ENCODE data around the gene KCTD2. TPM values are rescaled to one million over a fixed set of nuclear protein-coding genes. Genes with fewer than 3 reads are reported as not detected.
A peak's percentile ranks its signal among the peaks of the same experiment; 100 is the strongest.
"Not testable (repeated sequence)": the region's sequence is repeated elsewhere in the genome, so short reads cannot be mapped to it uniquely, and the experiment has no call there.

Gene KCTD2
- polyA plus RNA-seq, 1 experiment = 36.0 TPM

DNA sequence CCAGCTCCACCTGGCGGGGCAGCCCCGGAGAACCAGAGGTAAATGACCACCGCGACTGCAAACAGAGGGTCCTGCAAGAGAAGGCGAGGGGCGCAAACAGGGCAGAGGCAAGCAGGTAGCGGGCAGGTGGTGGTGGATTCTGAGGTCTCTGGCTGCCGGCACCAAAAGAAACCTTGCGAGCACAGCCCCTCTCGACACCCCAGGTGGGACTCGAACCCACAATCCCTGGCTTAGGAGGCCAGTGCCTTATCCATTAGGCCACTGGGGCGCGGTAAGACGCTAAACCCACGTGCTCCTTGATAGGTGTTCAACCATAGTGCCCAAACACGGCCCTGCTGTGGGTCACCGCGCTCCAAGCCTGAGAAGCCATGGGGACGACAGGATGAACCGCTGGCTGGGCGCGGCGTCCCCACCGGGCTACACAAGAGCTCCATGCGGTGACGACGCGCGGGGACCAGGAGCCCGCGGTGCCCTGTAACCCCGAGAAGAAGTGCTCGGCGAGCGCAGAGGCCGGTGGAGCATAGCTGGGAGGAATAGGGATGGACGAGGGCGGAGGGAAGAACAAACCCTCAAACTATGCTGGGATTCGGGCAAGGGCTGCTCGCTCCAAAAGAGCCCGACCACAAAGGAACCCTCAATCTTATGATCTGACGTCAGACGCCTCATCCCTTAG, 12.7 kb upstream of the KCTD2 start:
- no peaks in the 10 kb centered on the region for H3K27me3 ChIP-seq (ENCODE audit: control insufficient read depth, insufficient read depth, low read length)
- peak; percentile 73 for DNase-seq (ENCODE audit: low read depth, low spot score)
- CTCF ChIA-PET = interaction anchor here (0.8 to 2.6 kb wide), 7 partner anchors 11 to 80 kb away, joined by 3 to 15 read pairs (median 4); partner anchors contain the start of gene MRPL58
- peaks cover 24% of the 10 kb centered on the region for H3K9me3 ChIP-seq (ENCODE audit: control insufficient read depth, insufficient read depth, low read length)
- peak overlapping the region; percentile 99 for H3K27ac ChIP-seq (ENCODE audit: low read depth, low read length)
- peak overlapping the region; percentile 71 for H3K4me3 ChIP-seq (ENCODE audit: low read depth, low read length)
- TF ChIP-seq, protein P1, sequence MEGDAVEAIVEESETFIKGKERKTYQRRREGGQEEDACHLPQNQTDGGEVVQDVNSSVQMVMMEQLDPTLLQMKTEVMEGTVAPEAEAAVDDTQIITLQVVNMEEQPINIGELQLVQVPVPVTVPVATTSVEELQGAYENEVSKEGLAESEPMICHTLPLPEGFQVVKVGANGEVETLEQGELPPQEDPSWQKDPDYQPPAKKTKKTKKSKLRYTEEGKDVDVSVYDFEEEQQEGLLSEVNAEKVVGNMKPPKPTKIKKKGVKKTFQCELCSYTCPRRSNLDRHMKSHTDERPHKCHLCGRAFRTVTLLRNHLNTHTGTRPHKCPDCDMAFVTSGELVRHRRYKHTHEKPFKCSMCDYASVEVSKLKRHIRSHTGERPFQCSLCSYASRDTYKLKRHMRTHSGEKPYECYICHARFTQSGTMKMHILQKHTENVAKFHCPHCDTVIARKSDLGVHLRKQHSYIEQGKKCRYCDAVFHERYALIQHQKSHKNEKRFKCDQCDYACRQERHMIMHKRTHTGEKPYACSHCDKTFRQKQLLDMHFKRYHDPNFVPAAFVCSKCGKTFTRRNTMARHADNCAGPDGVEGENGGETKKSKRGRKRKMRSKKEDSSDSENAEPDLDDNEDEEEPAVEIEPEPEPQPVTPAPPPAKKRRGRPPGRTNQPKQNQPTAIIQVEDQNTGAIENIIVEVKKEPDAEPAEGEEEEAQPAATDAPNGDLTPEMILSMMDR (IDR thresholded peaks at IDR 0.05; ENCODE audit: low read depth, low read length) = no peak
- POLR2A ChIA-PET = interaction anchor here (1.0 to 5.2 kb wide), 6 partner anchors 12 to 73 kb away, joined by 3 to 30 read pairs (median 6); partner anchors contain the start of genes ATP5PD, KCTD2, MRPL58 and SLC16A5

DNA sequence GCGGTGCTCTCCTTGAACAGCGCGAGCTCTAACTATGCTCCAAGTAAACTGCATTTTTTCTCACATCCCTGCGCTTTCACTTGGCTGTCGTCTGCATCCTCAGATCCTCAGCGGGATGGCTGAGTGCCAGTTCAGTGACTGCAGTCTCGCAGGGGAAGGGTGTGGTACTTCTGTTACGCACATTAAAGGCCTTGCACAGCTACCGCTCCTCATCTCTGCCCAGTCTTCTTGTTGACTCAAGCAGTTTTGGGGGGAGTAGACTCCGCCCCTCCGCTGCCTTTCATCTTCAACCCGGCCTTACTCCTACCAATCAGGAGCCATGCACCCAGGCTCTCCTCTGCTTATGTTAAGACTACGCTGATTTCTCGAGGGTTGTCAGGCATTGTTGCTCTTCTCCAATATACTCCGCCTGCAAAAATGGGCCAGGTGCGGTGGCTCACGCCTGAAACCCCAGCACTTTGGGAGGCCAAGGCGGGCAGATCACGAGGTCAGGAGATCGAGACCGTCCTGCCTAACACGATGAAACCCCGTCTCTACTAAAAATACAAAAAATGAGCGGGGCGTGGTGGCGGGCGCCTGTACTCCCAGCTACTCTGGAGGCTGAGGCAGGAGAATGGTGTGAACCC, 10.3 kb upstream of the KCTD2 start:
- peaks cover 7% of the 10 kb centered on the region; the same call in 1 of the 2 replicates for H3K9me3 ChIP-seq (ENCODE audit: control insufficient read depth, insufficient read depth, low read length)
- DNase-seq (ENCODE audit: low read depth, low spot score) = no peak
- TF ChIP-seq, protein P1 (IDR thresholded peaks at IDR 0.05; ENCODE audit: low read depth, low read length) = no peak
- ChIA-PET CTCF (interaction anchor here (0.9 to 2.4 kb wide), 3 partner anchors 75 to 77 kb away, joined by 4 to 7 read pairs (median 6); no protein-coding TSS in a partner anchor), POLR2A (interaction anchor here (0.8 kb wide), 1 partner anchor 23 kb away, joined by 3 read pairs; no protein-coding TSS in a partner anchor)
- no peak overlapping the region for H3K27ac ChIP-seq (ENCODE audit: low read depth, low read length)
- no peaks in the 10 kb centered on the region for H3K27me3 ChIP-seq (ENCODE audit: control insufficient read depth, insufficient read depth, low read length)
- H3K4me3 ChIP-seq (ENCODE audit: low read depth, low read length) = no peak overlapping the region

DNA sequence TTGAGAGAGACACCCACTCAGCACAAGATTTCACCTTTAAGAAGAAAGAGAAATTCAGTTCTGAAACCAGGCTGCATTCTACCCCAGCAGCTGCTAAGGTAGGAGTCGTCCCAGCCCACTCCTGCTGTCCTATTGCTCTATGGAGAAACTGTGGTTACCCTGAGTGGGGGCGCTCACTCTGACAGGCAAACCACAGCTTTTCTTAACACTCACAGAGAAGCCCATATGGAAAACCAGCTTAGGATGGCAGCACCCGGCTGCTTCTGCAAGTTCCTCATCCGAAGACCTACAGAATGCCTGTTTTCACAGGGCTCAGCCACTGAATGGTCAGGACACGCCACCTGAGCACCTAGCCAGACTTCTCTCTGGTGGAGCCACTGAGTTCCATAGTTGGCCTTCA, 7.8 kb upstream of the KCTD2 start:
- no peak for DNase-seq (ENCODE audit: low read depth, low spot score)
- H3K4me3 ChIP-seq (ENCODE audit: low read depth, low read length) = no peak overlapping the region
- TF ChIP-seq, protein P1 (IDR thresholded peaks at IDR 0.05; ENCODE audit: low read depth, low read length) = no peak
- POLR2A ChIA-PET = no interaction called here
- H3K27me3 ChIP-seq (ENCODE audit: control insufficient read depth, insufficient read depth, low read length) = no peaks in the 10 kb centered on the region
- CTCF ChIA-PET = no interaction called here
- H3K27ac ChIP-seq (ENCODE audit: low read depth, low read length) = no peak overlapping the region
- peaks cover 7% of the 10 kb centered on the region; the same call in 1 of the 2 replicates for H3K9me3 ChIP-seq (ENCODE audit: control insufficient read depth, insufficient read depth, low read length)

DNA sequence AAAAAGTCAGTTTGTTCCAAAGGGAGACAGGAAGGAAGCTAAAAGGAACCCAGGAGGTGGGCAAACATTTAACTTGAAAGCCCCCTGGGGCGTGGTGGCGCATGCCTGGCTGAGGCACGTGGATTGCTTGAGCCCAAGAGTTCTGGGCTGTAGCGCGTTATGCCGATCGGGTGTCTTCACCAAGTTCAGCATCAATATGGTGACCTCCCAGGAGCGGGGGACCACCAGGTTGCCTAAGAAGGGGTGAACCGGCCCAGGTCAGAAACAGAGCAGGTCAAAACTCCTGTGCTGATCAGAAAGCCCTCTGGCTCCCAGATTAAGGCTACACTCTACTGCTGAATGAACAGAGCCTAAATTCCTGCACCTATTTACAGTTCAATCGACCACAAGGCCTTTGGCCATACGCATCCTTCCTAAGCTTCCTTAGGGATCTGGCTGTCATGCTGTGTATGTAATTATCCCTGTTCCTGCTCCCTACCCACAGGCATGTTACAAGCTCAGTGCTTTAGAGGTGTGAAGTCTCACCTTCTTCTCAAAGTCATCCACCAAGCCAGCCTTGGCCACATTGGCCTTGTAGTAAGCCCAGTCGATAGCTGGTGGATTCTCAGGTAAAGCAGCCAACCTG, 5.3 kb upstream of the KCTD2 start:
- Histone ChIP-seq H3K9me3 (ENCODE audit: control insufficient read depth, insufficient read depth, low read length) (no peaks in the 10 kb centered on the region; the same call in 1 of the 2 replicates), H3K27ac (ENCODE audit: low read depth, low read length) (no peak overlapping the region), H3K27me3 (ENCODE audit: control insufficient read depth, insufficient read depth, low read length) (no peaks in the 10 kb centered on the region), H3K4me3 (ENCODE audit: low read depth, low read length) (no peak overlapping the region)
- ChIA-PET CTCF (interaction anchor here (0.9 to 1.9 kb wide), 2 partner anchors 18 to 72 kb away, joined by 3 to 6 read pairs; no protein-coding TSS in a partner anchor), POLR2A (interaction anchor here (0.7 kb wide), 1 partner anchor 248 kb away, joined by 3 read pairs; no protein-coding TSS in a partner anchor)
- TF ChIP-seq, protein P1 (IDR thresholded peaks at IDR 0.05; ENCODE audit: low read depth, low read length) = no peak
- no peak for DNase-seq (ENCODE audit: low read depth, low spot score)

DNA sequence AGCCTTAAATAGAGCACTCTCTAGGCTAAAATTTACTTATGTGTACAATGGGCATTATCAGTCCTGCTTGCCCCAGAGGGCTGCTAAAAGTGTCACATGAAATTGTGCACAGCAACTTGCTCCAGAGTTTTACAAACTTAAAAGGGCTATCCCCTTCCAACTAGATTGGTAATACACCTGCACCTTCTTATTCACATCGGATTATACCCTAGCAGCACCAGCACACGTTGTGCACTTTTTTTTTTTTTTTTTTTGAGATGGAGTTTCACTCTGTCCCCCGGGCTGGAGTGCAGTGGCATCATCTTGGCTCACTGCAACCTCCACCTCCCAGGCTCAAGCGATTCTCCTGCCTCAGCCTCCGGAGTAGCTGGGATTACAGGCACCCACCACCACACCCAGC, 3.2 kb upstream of the KCTD2 start:
- H3K27ac ChIP-seq (ENCODE audit: low read depth, low read length); DNase-seq (ENCODE audit: low read depth, low spot score); H3K9me3 ChIP-seq (ENCODE audit: control insufficient read depth, insufficient read depth, low read length); CTCF ChIA-PET; H3K27me3 ChIP-seq (ENCODE audit: control insufficient read depth, insufficient read depth, low read length); POLR2A ChIA-PET; H3K4me3 ChIP-seq (ENCODE audit: low read depth, low read length): not testable (repeated sequence)
